Fibroblast of pulmonary artery (primary cell): ENCODE results near the gene GGA1.

Source experiments
- DNase-seq: peaks from one replicate; pipeline ENCODE4 v3.0.0-alpha.2; 2010; ENCODE audit warnings: low read depth
- H3K4me3 ChIP-seq: replicated peaks from 2 replicates; pipeline ENCODE4 v1.5.1; 2011; ENCODE audit warnings: low read depth, mild to moderate bottlenecking, control low read depth, low read length, moderate library complexity
- CTCF ChIP-seq: IDR thresholded peaks from 2 replicates; pipeline ENCODE4 v1.5.1; 2011; ENCODE audit warnings: mild to moderate bottlenecking, control low read depth, low read length, inconsistent platforms; ENCODE audit errors: missing control alignments

The GGA1 gene

GRCh38 chr22:37665487-37665886, 56.9 kb downstream of the GGA1 start:
- TF ChIP-seq CTCF = no peak
- H3K4me3 ChIP-seq = no peak overlapping the region
- DNase-seq = no peak

GRCh38 chr22:37669586-37669985, 61.0 kb downstream of the GGA1 start:
- no peak for TF ChIP-seq CTCF
- DNase-seq = no peak

GRCh38 chr22:37672206-37672919, 63.7 kb downstream of the GGA1 start:
- no peak overlapping the region for H3K4me3 ChIP-seq
- no peak for TF ChIP-seq CTCF
- DNase-seq = no peak

More at GRCh38 chr22:37669586-37669985, 61.0 kb downstream of the GGA1 start:
- no peak overlapping the region for H3K4me3 ChIP-seq

- no peak for TF ChIP-seq CTCF
- no peak overlapping the region for H3K4me3 ChIP-seq
- DNase-seq = no peak
Measured at GRCh38 chr22:37672920-37673455, 64.4 kb downstream of the GGA1 start.

DNA sequence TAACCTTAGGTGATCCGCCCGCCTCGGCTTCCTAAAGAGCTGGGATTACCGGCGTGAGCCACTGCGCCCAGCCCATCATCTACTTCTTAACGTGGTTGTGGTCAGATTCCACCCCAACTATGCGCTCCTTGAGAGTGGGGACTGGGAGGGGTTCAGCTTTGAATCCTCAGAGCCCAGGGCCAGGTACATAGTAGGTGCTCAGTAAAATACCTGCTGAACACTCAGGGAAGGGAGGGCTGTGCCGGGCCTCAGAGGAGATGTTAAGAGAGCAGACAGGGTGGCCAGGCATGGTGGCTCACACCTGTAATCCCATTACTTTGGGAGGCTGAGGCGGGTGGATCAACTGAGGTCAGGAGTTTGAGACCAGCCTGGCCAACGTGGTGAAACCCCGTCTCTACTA, 65.6 kb downstream of the GGA1 start:
- H3K4me3 ChIP-seq = no peak overlapping the region
- no peak for TF ChIP-seq CTCF
- DNase-seq = no peak

GRCh38 chr22:37674951-37675929, 66.6 kb downstream of the GGA1 start, which contains the start of gene LGALS1:
Gene LGALS1 (plus strand): TSS chr22:37675636. CDS start chr22:37675703, 67 bp downstream.
- peak within 1 kb of the TSS; percentile 93 for H3K4me3 ChIP-seq
- TF ChIP-seq CTCF = peak; percentile 12
- peak; percentile 97 for DNase-seq
